ENCODE measurements around the gene CTSH.
"Not testable (repeated sequence)": the region's sequence is repeated elsewhere in the genome, so short reads cannot be mapped to it uniquely, and the experiment has no call there.

The CTSH gene

DNA sequence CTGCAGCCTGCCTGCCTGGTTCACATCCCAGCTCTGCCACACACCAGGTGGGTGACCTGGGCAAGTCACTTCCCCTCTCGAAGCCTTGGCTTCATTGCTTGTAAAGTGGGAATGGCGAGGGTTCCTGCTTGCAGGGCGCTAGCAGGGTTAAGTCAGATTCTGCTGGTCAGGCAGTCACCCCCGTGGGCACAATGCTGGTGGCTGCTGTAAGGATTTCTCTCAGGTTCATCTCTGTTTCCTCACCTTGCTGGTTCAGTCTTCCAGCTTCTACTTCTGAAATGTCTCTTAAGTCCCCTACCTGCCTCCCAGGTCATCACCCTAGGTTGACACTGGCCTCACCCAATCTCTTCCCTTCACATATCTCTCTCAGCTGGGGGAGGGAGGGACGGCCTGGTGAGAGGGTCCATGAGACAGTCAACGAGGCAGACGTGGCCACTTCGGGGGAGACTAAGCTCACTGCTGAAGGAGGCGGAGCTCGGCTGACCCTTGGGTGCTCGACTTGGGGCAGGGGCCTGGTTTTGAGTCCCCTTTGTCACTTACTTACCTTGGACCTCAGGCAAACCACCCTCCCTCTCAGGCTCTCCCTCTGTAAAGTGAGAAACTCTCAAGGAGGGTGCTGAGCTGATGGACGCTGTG is 11.5 kb downstream of the CTSH start:
- H3K4me3 ChIP-seq (ENCODE audit: control insufficient read depth, low read depth, low read length), result no peak overlapping the region
- TF ChIP-seq, protein P1, sequence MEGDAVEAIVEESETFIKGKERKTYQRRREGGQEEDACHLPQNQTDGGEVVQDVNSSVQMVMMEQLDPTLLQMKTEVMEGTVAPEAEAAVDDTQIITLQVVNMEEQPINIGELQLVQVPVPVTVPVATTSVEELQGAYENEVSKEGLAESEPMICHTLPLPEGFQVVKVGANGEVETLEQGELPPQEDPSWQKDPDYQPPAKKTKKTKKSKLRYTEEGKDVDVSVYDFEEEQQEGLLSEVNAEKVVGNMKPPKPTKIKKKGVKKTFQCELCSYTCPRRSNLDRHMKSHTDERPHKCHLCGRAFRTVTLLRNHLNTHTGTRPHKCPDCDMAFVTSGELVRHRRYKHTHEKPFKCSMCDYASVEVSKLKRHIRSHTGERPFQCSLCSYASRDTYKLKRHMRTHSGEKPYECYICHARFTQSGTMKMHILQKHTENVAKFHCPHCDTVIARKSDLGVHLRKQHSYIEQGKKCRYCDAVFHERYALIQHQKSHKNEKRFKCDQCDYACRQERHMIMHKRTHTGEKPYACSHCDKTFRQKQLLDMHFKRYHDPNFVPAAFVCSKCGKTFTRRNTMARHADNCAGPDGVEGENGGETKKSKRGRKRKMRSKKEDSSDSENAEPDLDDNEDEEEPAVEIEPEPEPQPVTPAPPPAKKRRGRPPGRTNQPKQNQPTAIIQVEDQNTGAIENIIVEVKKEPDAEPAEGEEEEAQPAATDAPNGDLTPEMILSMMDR (conservative IDR thresholded peaks at IDR 0.05; ENCODE audit: control insufficient read depth, insufficient read depth, low read depth, low read length), result no peak
- DNase-seq (ENCODE audit: low read depth), result no peak

DNA sequence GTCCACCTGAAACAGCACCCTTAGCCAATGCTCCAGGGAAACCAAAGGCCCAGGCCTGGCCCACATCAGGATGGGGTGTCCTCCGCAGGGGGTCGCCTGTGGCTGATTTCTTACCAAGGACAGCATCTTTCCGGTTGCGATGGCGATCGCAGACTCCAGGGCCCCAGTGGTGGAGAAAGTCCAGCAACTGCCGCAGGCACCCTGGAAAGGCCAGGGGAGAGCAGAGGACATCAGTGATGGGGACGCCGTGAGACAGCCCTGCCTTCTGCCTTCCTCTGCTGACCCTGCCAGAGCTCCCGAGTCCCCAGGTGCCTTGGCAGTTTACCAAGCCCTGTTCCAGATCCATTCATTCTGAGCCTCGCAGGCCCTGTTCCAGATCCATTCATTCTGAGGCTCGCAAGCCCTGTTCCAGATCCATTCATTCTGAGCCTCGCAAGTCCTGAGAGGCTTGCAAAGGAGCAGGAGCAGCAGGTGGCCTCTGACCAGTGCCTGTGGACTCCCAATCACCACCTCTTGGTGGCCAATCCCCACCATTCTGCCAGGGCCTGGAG is 12.5 kb downstream of the CTSH start:
- no peak overlapping the region for H3K4me3 ChIP-seq (ENCODE audit: control insufficient read depth, low read depth, low read length)
- TF ChIP-seq, protein P1 (conservative IDR thresholded peaks at IDR 0.05; ENCODE audit: control insufficient read depth, insufficient read depth, low read depth, low read length), result no peak
- DNase-seq (ENCODE audit: low read depth), result no peak

DNA sequence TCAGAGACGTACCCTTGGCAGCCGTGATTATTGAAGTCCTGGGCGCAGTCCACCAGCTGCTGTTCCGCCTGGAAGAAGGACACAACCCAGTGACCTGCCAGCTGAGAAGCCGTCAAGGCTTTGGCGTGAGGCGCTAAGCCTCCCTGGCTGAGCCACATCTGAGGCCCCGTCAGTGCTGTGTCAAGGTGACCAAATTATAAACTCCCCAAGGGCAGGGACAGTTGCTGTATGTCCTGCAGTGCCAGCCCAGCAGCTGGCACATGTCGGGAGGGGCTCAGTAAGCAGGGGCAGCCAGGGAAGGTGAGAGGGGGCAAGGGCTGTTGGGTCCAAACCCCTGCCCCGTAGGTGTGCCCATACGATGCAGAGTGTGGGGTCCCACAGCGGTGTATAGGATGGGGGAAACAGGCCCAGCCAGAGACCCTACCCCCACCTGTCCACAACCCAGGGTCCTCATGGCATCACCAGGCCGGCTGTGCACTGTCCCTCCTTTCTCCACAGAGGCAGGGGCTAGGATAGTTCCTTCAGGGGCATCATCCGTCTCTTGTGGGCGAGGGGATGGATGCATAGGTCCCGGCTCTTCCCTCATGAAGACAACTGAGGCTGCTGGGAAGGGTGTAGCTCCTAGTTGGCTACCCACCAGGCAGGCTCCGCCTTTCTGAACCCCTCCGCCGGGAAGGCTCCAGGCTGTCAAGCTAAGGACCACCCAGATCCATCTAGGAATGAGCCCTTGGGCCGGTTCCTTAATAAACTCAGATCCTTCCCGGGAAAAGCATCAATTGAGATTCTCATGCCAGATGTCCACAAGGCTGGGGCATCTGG is 13.2 kb downstream of the CTSH start:
- DNase-seq (ENCODE audit: low read depth), result no peak
- H3K4me3 ChIP-seq (ENCODE audit: control insufficient read depth, low read depth, low read length), result no peak overlapping the region
- TF ChIP-seq, protein P1 (conservative IDR thresholded peaks at IDR 0.05; ENCODE audit: control insufficient read depth, insufficient read depth, low read depth, low read length), result no peak

DNA sequence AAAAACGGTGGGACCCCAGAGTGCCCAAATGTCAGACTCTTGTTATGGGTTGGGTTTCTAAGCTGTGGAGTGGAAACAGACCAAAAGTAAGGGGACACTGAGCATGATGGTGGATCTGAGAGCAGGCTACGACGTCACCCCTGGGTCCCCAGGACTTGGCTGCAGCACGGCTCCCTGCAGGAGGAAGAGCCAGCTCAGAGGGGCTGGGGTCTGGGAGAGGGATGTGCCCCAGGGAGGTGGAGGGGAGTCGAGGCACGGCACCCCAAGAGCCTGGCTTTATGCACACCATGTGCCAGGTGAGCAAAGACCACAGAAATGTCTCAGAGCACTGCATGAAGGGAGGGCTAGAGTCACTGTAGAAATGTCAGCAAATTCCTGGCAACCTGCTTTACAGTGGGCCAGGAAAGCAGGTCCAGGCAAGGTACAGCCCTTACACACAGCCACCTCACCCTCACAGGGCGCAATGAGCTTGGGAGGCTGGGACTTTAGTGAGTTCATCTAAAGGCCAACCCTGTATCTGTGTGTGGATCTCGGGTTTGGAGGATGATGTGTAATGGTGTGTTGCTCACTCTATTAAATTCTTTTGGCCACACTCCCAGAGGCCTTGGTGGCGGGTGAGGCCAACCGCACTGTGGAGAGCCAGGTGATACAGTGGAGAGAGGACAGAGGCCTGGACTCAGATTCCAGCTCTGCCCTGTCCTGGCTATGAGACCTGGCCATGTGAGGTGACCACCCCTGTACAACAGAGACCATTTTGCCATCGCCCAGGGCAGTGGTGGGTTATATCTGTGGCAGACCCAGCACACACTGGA is 14.1 kb downstream of the CTSH start:
- TF ChIP-seq, protein P1 (conservative IDR thresholded peaks at IDR 0.05; ENCODE audit: control insufficient read depth, insufficient read depth, low read depth, low read length), result no peak
- no peak overlapping the region for H3K4me3 ChIP-seq (ENCODE audit: control insufficient read depth, low read depth, low read length)
- DNase-seq (ENCODE audit: low read depth), result peak; percentile 90

DNA sequence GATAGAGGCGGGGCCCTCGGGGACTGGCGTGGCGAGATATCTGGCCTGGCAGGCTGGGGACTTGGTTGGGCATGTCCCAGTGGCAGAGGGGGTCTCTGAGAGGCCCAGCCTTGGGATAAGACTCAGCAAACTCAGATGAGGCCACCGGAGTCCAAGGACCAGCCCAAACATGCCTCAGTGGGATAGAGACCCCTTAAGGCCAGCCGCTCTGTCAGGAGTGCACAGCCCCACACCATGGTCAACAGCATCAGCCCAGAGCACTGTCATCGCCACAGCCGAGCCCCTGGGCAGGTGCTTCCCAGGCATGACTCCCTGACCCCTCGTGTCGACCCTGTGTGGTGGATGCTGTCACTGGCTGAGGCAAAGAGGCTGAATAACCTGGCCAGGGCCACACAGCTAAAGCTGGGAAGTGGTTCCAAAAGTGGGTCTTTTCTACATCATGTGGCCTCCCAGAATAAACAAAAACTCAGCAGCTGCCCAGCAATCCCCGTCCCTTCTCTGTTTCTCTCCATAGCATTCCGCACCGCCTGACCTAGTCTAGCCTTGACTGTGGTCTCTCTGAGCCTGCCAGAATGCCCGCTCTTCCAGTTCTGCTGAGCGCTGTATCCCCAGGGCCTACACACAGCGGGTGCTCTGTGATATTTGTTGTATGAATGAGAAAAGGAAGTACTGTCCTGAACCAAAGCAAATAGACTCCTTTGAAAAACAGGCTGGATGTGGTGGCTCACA is 15.1 kb downstream of the CTSH start:
- TF ChIP-seq, protein P1 (conservative IDR thresholded peaks at IDR 0.05; ENCODE audit: control insufficient read depth, insufficient read depth, low read depth, low read length), result no peak
- H3K4me3 ChIP-seq (ENCODE audit: control insufficient read depth, low read depth, low read length), result no peak overlapping the region
- DNase-seq (ENCODE audit: low read depth), result no peak

DNA sequence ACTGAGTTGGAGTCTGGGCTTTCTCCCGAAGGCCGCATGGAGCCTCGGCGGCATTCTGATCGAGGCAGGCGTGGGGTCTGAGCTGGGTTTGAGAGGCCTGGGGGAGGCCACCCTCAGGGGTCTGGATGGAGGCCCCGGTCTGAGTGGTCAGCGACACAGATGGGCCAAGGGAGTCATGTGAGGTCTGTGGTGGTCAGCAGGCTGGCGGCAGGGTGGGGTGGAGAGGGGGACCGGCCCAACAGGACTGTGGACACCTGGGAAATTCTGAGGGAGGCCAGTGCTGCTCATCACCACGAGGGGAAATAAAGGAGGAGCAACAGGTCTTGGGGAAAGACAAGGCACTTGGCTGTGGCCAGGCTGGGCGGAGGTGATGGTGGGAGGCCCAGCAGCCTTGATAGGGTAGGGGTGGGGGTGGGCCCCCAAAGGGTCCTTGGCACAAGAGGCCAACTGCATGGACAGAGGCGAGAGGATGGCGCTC is 16.2 kb downstream of the CTSH start:
- TF ChIP-seq, protein P1 (conservative IDR thresholded peaks at IDR 0.05; ENCODE audit: control insufficient read depth, insufficient read depth, low read depth, low read length), result no peak
- H3K4me3 ChIP-seq (ENCODE audit: control insufficient read depth, low read depth, low read length), result no peak overlapping the region
- no peak for DNase-seq (ENCODE audit: low read depth)

DNA sequence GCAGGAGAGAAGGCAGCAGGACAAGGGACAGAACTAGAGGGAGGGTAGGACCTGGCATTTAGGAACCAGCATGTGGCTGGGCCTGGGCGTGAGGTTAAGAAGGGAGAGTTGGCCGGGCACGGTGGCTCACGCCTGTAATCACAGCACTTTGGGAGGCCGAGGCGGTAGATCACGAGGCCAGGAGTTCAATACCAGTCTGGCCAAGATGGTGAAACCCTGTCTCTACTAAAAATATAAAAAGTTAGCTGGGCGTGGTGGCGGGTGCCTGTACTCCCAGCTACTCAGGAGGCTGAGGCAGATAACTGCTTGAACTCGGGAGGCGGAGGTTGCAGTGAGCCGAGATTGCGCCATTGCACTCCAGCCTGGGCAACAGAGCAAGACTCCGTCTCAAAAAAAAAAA is 16.7 kb downstream of the CTSH start:
- H3K4me3 ChIP-seq (ENCODE audit: control insufficient read depth, low read depth, low read length); DNase-seq (ENCODE audit: low read depth): not testable (repeated sequence)

All from fibroblast of mammary gland (primary cell).